ENCODE measurements around the gene MAN2B2. TPM values are rescaled to one million over a fixed set of nuclear protein-coding genes. Genes with fewer than 3 reads are reported as not detected.

The MAN2B2 gene
- total and polyA plus RNA-seq, 2 of the 8 experiments (the other 6 are each of a cell fraction or from before 2014, with no cell fraction given), result 3.3 to 4.0 TPM

GRCh38 chr4:6627832-6628231 is 52.8 kb downstream of the MAN2B2 start:
- FAIRE-seq (no peak), DNase-seq (ENCODE audit: low read depth in 1 of 2, low spot score in 2 of 2) (no peak)
- H3K4me3 ChIP-seq (ENCODE audit: extremely low read depth in 1 of 4, insufficient read depth in 2 of 4, low read depth in 3 of 4, low read length in 4 of 4), result no peak overlapping the region
- H3K18ac ChIP-seq (ENCODE audit: extremely low read depth, low read length), result no peak overlapping the region
- no peak overlapping the region for H2BK120ac ChIP-seq (replicated peaks; ENCODE audit: low read depth, low read length)
- no peaks in the 10 kb centered on the region for H3K9me3 ChIP-seq (ENCODE audit: insufficient read depth in 2 of 2, low read depth in 1 of 2, low read length in 1 of 2)
- no peak overlapping the region for H4K91ac ChIP-seq (replicated peaks; ENCODE audit: insufficient read length, low read length)
- H3K4me1 ChIP-seq (replicated peaks in 1 of 4; ENCODE audit: control insufficient read depth in 3 of 4, insufficient read depth in 4 of 4, low read length in 3 of 4), result no peaks in the 10 kb centered on the region
- no peak overlapping the region for H2BK15ac ChIP-seq (ENCODE audit: low read length)
- TF ChIP-seq JUND (IDR thresholded peaks at IDR 0.05; ENCODE audit: low read length) (no peak), SRF (IDR thresholded peaks at IDR 0.05; ENCODE audit: low read depth, low read length) (no peak), RNF2 (IDR thresholded peaks at IDR 0.05; ENCODE audit: borderline replicate concordance, low read depth, low read length, missing control alignments, poor library complexity, severe bottlenecking) (no peak), CHD2 (IDR thresholded peaks at IDR 0.05; ENCODE audit: low read length) (no peak), CBX8 (IDR thresholded peaks at IDR 0.05; ENCODE audit: borderline replicate concordance, low read depth, low read length) (no peak), RBBP5 (IDR thresholded peaks at IDR 0.05; ENCODE audit: borderline replicate concordance, low read depth, low read length) (no peak)
- no peaks in the 10 kb centered on the region for H3K23me2 ChIP-seq (ENCODE audit: low read depth, low read length)
- H3K27ac ChIP-seq (ENCODE audit: low read depth, low read length), result no peak overlapping the region
- H3K56ac ChIP-seq (replicated peaks; ENCODE audit: insufficient read length, low read depth, low read length), result no peak overlapping the region
- no peak overlapping the region for H3K23ac ChIP-seq (ENCODE audit: insufficient read length)
- H3K79me1 ChIP-seq (ENCODE audit: low read depth, low read length), result no peaks in the 10 kb centered on the region
- H2AFZ ChIP-seq (ENCODE audit: low read length), result no peak overlapping the region
- H4K5ac ChIP-seq (ENCODE audit: insufficient read length, low read depth, low read length), result no peak overlapping the region
- POLR2A ChIA-PET (ENCODE audit: partially characterized antibody), result no interaction called here
- H2AK5ac ChIP-seq (ENCODE audit: low read depth, low read length), result no peak overlapping the region
- no peaks in the 10 kb centered on the region for H3K36me3 ChIP-seq (ENCODE audit: control insufficient read depth in 2 of 4, insufficient read depth in 4 of 4, low read length in 3 of 4)
- H3K79me2 ChIP-seq (ENCODE audit: control insufficient read depth in 1 of 2, insufficient read depth in 2 of 2, low read length in 2 of 2), result no peaks in the 10 kb centered on the region
- no peak overlapping the region for H2BK5ac ChIP-seq (ENCODE audit: low read depth, low read length)
- CTCF ChIA-PET (ENCODE audit: partially characterized antibody), result no interaction called here
- no peak overlapping the region for H3K4me2 ChIP-seq (ENCODE audit: insufficient read depth in 1 of 2, low read depth in 2 of 2, low read length in 2 of 2)
- no peak overlapping the region for H3K9ac ChIP-seq (replicated peaks in 1 of 4; ENCODE audit: extremely low read depth in 1 of 4, low read depth in 3 of 4, low read length in 3 of 4)
- H2BK20ac ChIP-seq (ENCODE audit: low read length), result no peak overlapping the region
- H2BK12ac ChIP-seq (ENCODE audit: low read depth, low read length), result no peak overlapping the region
- H3K27me3 ChIP-seq (replicated peaks in 1 of 4; ENCODE audit: control insufficient read depth in 3 of 4, extremely low read depth in 1 of 4, insufficient read depth in 3 of 4, low read length in 3 of 4), result no peaks in the 10 kb centered on the region
- 82% methylated on average over 3 of the region's 3 CpGs; no CpG with 5 or more reads in 1 of the 2 experiments for WGBS, 2 experiments (ENCODE audit: extremely low coverage in 1 of 2, insufficient coverage in 1 of 2, insufficient read length in 1 of 2, insufficient replicate concordance in 2 of 2, low coverage in 1 of 2, low lambda C conversion rate in 2 of 2, missing lambda C conversion rate in 1 of 2)
- H3K4ac ChIP-seq (replicated peaks; ENCODE audit: insufficient read length, low read depth, low read length), result no peak overlapping the region
- no peaks in the 10 kb centered on the region for H4K20me1 ChIP-seq (replicated peaks in 1 of 2; ENCODE audit: control insufficient read depth in 1 of 2, insufficient read depth in 2 of 2, low read length in 2 of 2)
- H3K14ac ChIP-seq (ENCODE audit: insufficient read length), result no peak overlapping the region
- H4K8ac ChIP-seq (ENCODE audit: extremely low read depth, insufficient read depth, low read length), result no peak overlapping the region

All from H1 (cell line).